ENCODE data around the gene SETD1B. TPM values are rescaled to one million over a fixed set of nuclear protein-coding genes. Genes with fewer than 3 reads are reported as not detected.

Gene SETD1B
- total RNA-seq, 4 donors from 2014 or later = 3.7 to 10.4 (median 6.6) TPM

DNA sequence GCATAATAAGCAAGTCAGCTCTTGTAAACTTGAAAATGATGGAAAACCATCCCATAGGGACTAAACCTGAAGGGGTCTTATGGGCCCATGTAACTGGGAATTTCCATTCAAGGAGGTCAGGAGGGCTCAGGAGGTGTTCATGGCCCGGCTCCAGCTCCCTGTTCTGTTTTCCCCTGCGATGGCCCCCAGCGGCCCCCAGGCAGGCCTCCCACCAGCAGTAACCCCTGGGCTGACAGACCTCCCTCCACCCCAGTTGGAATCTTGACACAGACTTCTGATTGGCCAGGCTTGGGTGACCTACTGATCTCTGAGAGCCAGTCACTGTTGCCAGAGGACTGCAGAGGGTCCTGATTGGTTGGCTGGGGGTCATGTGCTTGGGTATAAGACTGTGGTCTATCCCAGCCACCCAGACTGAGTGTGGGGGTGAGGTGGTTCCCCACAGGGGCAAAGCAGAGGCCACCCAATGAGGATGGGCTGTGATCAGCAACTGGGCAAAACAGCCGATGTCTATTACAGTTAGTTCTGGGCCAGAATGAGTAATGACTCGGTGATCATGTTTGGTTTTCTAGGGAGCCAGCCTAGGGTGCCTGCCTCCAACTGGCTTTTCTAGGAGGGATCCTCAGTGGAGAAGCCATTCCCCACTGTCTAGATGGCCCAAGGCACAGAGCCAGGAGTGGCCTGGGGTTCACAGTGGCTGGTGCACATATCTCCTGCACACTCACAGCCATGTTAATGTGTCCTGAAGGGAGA is 37.3 kb upstream of the SETD1B start:
- DNase-seq (ENCODE audit: low spot score) (no peak), ATAC-seq (ENCODE audit: low FRiP score) (no peak)
- TF ChIP-seq, protein P1, sequence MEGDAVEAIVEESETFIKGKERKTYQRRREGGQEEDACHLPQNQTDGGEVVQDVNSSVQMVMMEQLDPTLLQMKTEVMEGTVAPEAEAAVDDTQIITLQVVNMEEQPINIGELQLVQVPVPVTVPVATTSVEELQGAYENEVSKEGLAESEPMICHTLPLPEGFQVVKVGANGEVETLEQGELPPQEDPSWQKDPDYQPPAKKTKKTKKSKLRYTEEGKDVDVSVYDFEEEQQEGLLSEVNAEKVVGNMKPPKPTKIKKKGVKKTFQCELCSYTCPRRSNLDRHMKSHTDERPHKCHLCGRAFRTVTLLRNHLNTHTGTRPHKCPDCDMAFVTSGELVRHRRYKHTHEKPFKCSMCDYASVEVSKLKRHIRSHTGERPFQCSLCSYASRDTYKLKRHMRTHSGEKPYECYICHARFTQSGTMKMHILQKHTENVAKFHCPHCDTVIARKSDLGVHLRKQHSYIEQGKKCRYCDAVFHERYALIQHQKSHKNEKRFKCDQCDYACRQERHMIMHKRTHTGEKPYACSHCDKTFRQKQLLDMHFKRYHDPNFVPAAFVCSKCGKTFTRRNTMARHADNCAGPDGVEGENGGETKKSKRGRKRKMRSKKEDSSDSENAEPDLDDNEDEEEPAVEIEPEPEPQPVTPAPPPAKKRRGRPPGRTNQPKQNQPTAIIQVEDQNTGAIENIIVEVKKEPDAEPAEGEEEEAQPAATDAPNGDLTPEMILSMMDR (IDR thresholded peaks at IDR 0.05) = no peak

DNA sequence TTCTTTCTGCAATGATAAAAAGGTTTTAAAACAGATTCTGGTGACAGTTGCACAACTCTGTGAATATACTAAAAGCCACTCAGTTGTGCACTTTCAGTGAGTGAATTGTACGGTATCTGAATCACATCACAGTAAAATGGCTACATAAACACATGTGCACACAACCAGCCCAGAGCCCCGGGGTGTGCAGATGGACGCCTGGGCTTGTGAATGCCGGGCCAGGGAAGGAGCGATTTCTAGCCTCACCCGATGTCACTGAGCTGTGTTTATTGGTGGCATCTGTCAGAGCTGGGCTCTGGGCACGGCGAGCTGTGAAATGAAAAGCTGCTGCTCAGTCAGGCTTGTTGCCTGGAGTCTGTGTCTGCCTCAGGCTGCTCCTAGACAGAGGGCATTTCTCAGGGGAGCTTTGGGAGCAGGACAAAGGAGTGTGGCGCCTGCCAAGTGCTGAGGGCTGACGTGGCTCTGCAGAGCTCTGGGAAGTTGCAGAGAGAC is 36.2 kb upstream of the SETD1B start:
- ATAC-seq (ENCODE audit: low FRiP score) = no peak
- TF ChIP-seq, protein P1 (IDR thresholded peaks at IDR 0.05) = no peak
- no peak for DNase-seq (ENCODE audit: low spot score)

DNA sequence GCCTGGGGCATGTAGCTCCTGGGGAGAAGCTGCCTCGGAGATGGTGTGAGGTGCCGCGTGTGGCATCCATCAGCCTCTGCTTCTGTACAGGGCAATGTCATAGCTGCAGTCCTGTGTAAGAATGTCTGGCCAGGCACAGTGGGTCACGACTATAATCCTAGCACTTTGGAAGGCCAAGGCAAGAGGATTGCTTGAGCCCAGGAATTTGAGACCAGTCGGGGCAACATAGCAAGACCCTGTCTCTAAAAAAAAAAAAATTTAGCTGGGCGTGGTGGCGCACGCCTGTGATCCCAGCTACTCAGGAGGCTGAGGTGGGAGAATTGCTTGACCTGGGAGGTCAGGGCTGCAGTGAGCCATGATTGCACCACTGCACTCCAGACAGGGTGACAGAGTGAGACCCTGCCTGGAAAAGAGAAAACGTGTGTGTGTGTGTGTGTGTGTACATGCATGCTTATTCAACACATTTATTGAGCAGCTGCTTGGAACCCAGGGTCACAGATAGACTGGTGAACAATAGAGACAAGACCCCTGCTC is 34.4 kb upstream of the SETD1B start:
- ATAC-seq (ENCODE audit: low FRiP score) (no peak), DNase-seq (ENCODE audit: low spot score) (no peak)
- TF ChIP-seq, protein P1 (IDR thresholded peaks at IDR 0.05) = no peak

DNA sequence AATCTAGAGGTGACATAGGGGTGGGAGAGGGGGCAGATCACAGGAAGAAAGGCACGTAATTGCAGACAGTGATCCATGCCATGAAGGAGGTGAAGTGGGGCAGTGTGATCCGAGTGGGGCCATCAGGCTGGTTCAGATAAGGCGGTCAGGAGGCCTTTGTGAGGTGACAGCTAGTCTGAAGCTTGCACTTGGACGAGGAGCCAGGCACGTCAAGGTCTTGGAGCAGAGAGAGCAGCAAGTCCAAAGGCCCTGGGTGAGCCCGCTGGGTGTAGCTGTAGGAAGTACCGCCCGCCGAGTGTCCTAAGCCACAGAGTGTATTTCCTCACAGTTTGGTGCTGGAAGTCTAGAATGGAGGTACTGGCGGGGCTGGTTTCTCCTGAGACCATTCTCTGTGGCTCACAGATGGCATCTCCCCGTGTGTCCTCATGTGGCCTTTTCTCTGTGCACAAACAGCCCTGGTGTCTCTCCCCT is 33.9 kb upstream of the SETD1B start:
- TF ChIP-seq, protein P1 (IDR thresholded peaks at IDR 0.05) = no peak
- DNase-seq (ENCODE audit: low spot score) (no peak), ATAC-seq (ENCODE audit: low FRiP score) (no peak)

DNA sequence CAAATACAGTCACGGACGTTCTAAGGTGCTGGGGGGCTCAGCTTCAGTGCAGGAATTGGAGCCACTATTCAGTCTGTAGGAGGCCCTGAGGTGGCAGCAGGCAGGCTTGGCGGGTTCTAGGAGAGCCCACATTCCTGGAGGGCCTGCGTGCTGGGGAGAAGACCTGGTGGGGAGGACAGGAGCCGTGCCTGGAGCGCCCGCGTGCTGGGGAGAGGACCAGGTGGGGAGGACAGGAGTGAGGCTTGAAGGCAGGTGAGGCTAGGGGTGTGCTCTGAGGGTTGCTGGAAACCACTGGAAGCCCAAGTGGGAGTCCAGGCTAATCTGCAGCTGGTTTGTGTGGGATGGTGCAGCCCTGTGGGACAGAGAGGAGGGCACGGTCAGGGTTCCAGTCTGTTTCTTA is 33.4 kb upstream of the SETD1B start:
- ATAC-seq (ENCODE audit: low FRiP score) = no peak
- TF ChIP-seq, protein P1 (IDR thresholded peaks at IDR 0.05) = no peak
- DNase-seq (ENCODE audit: low spot score) = no peak

DNA sequence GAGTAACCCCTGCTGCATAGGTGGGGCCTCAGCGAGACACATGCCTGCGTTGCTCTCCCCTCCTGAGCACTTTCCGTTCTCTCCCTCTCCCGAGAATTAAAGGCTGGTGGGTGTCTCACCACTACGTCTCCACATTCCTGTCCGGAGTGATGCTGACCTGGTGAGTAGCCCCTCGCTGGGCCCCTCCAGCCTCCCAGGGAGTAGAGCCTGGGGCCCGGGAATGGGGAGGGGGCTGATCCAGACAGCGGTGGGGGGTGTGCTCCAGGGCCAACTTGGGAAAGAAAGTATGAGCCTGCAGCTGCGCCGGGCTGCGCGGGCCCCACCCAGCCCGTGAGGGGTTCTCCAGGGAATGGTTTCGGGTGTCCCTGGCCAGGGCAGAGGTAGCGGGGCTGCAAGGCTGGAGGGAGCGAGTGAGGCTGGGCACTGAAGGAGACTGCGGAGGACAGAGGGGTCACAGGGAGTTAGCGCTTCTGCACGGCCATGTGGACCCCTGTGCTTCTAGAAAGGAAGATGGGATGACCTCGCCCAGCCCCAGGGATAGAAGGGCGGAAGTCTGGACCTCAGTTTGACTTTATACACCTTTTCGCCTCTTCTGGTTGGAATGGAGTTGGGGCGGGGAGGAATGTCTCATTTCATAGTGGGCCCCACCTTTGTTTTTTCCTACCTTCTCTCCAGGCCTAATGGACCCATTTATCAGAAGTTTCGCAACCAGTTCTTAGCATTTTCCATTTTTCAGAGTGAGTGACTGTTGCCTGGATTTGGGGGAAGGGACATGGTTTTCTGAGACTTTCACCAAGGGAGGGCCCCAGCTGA is 32.8 kb upstream of the SETD1B start:
- DNase-seq (ENCODE audit: low spot score) (no peak), ATAC-seq (ENCODE audit: low FRiP score) (no peak)
- TF ChIP-seq, protein P1 (IDR thresholded peaks at IDR 0.05) = no peak
